GM18507 (cell line): Measurements from ENCODE around the gene MAP4K1.

Experiments used
- DNase-seq: peaks from one replicate; pipeline ENCODE4 v3.0.0; 2011; ENCODE audit warnings: low read depth; ENCODE audit not compliant: insufficient read length; ENCODE audit errors: extremely low spot score
- FAIRE-seq: peaks from 2 replicates; lab custom pipeline; 2011; peaks lifted over from hg19 to GRCh38; lab: Jason Lieb, UNC

Gene MAP4K1

GRCh38 chr19:38617764-38618589 is at the start of gene MAP4K1:
Gene MAP4K1, minus strand, starts transcription at chr19:38617953. Its CDS starts 58 bp downstream, at chr19:38617895.
- FAIRE-seq (peak; percentile 93), DNase-seq (peak; percentile 69)

GRCh38 chr19:38666663-38667511 is 49.1 kb upstream of the MAP4K1 start:
- DNase-seq: no peak

GRCh38 chr19:38665950-38666662 is 48.4 kb upstream of the MAP4K1 start:
- FAIRE-seq (no peak), DNase-seq (no peak)

More at GRCh38 chr19:38666663-38667511, 49.1 kb upstream of the MAP4K1 start:
- FAIRE-seq: peak; percentile 83

- FAIRE-seq (no peak), DNase-seq (no peak)
These were observed 47.6 kb upstream of the MAP4K1 start for GRCh38 chr19:38665219-38665931.

GRCh38 chr19:38664503-38665211 is 46.9 kb upstream of the MAP4K1 start:
- FAIRE-seq (no peak), DNase-seq (no peak)

GRCh38 chr19:38663957-38664502 is 46.3 kb upstream of the MAP4K1 start:
- DNase-seq (no peak), FAIRE-seq (no peak)

- DNase-seq (no peak), FAIRE-seq (no peak)
These were observed 45.5 kb upstream of the MAP4K1 start for GRCh38 chr19:38663156-38663651.

- no peak for FAIRE-seq
- DNase-seq: no peak
These were observed 44.9 kb upstream of the MAP4K1 start for GRCh38 chr19:38662537-38663155.

- FAIRE-seq (no peak), DNase-seq (no peak)
These were observed 44.2 kb upstream of the MAP4K1 start for GRCh38 chr19:38661996-38662395.

- FAIRE-seq (no peak), DNase-seq (no peak)
These were observed 43.4 kb upstream of the MAP4K1 start for GRCh38 chr19:38661136-38661535.

- DNase-seq (no peak), FAIRE-seq (no peak)
These were observed 43.0 kb upstream of the MAP4K1 start for GRCh38 chr19:38660724-38661123.

- FAIRE-seq: no peak
These were observed 40.9 kb upstream of the MAP4K1 start for GRCh38 chr19:38658462-38659306.

GRCh38 chr19:38657633-38658222 is 40.0 kb upstream of the MAP4K1 start:
- no peak for FAIRE-seq
- no peak for DNase-seq

More at GRCh38 chr19:38658462-38659306, 40.9 kb upstream of the MAP4K1 start:
- DNase-seq: no peak

GRCh38 chr19:38656171-38656981 is 38.6 kb upstream of the MAP4K1 start:
- DNase-seq: no peak

GRCh38 chr19:38655148-38655824 is 37.5 kb upstream of the MAP4K1 start:
- FAIRE-seq: no peak
- DNase-seq: no peak

More at GRCh38 chr19:38656171-38656981, 38.6 kb upstream of the MAP4K1 start:
- no peak for FAIRE-seq
